ENCODE results near the gene C5orf15.

The C5orf15 gene

GRCh38 chr5:133935667-133935940, 32.8 kb downstream of the C5orf15 start:
- DNase-seq = no peak

- no peak for DNase-seq
These were observed 33.4 kb downstream of the C5orf15 start for GRCh38 chr5:133934822-133935666.

- no peak for DNase-seq
These were observed 34.1 kb downstream of the C5orf15 start for GRCh38 chr5:133934311-133934710.

- no peak for DNase-seq
These were observed 34.6 kb downstream of the C5orf15 start for GRCh38 chr5:133933670-133934295.

GRCh38 chr5:133933169-133933509, 35.3 kb downstream of the C5orf15 start:
- DNase-seq = no peak

- DNase-seq = peak; percentile 5
These were observed 35.8 kb downstream of the C5orf15 start for GRCh38 chr5:133932441-133933168.

- DNase-seq = no peak
These were observed 36.9 kb downstream of the C5orf15 start for GRCh38 chr5:133931546-133931945.

GRCh38 chr5:133930813-133931090, 37.7 kb downstream of the C5orf15 start:
- DNase-seq = no peak

- peak; percentile 56 for DNase-seq
These were observed 38.2 kb downstream of the C5orf15 start for GRCh38 chr5:133930061-133930812.

- no peak for DNase-seq
These were observed 39.6 kb downstream of the C5orf15 start for GRCh38 chr5:133928587-133929393.

- no peak for DNase-seq
These were observed 40.9 kb downstream of the C5orf15 start for GRCh38 chr5:133927300-133928180.

- no peak for DNase-seq
These were observed 41.7 kb downstream of the C5orf15 start for GRCh38 chr5:133926489-133927299.

- DNase-seq = no peak
These were observed 42.4 kb downstream of the C5orf15 start for GRCh38 chr5:133925866-133926488.

GRCh38 chr5:133925269-133925668, 43.2 kb downstream of the C5orf15 start:
- DNase-seq = no peak

- DNase-seq = no peak
These were observed 44.1 kb downstream of the C5orf15 start for GRCh38 chr5:133924221-133924920.

GRCh38 chr5:133921979-133922378, 46.4 kb downstream of the C5orf15 start:
- DNase-seq = no peak

- no peak for DNase-seq
These were observed 47.4 kb downstream of the C5orf15 start for GRCh38 chr5:133921069-133921468.

- no peak for DNase-seq
These were observed 49.0 kb downstream of the C5orf15 start for GRCh38 chr5:133919148-133920136.
